DOHH2 (cell line): Measurements from ENCODE around the gene NBEAL1.

Experiments
- CTCF ChIP-seq: fragments of 200-600 bp; sonication (generic); IDR thresholded peaks from one replicate; pipeline ENCODE4 v1.5.1; 2014; ENCODE audit warnings: antibody characterized with exemption, mild to moderate bottlenecking, low read depth, low read length; ENCODE audit not compliant: poor library complexity, severe bottlenecking
- EZH2phosphoT487 ChIP-seq: fragments of 200-600 bp; sonication (generic); IDR thresholded peaks from 2 replicates; pipeline ENCODE4 v1.6.1; 2017; ENCODE audit warnings: borderline replicate concordance, mild to moderate bottlenecking, antibody characterized with exemption, low read length, moderate library complexity, mixed read lengths

DNA sequence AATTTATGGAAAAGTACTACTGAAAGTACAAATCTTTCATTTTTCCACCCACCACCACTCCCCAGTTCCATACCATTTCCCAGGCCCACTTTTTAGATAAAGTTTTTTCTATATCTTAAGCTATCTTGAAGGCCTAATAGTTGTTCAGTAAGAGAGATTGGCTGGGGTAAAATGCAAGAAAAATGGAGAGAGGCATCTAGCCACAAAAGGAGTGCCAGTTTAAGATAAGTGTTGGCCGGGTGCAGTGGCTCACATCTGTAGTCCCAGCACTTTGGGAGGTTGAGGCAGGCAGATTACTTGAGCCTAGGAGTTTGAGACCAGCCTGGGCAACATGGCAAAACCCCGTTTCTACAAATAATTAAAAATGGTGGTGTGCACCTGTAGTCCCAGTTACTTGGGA is 28.6 kb downstream of the NBEAL1 start:
- TF ChIP-seq CTCF, result no peak
- TF ChIP-seq EZH2phosphoT487, result no peak
